Subcutaneous adipose tissue (tissue), 4 donors: ENCODE results near the gene TBC1D1. TPM values are rescaled to one million over a fixed set of nuclear protein-coding genes. Genes with fewer than 3 reads are reported as not detected.

Source experiments
- total RNA-seq, 4 donors: library from RNA; depleted of rRNA; stranded (reverse); fragments of >200 nt; gene quantifications; one replicate each; pipeline ENCODE4 v1.1.0, GENCODE V29; 2016
- TF ChIP-seq, protein P1 (sequence below): fragments of 450-650 bp; IDR thresholded peaks from one replicate; pipeline ENCODE4 v1.5.1; 2016; ENCODE audit warnings: low read depth, mild to moderate bottlenecking, control low read depth, antibody characterized with exemption, moderate library complexity

TBC1D1 gene
- total RNA-seq, 4 donors from 2014 or later = 60.3 to 123 (median 87.6) TPM

GRCh38 chr4:38046727-38047489, 156.0 kb downstream of the TBC1D1 start:
- TF ChIP-seq, protein P1, sequence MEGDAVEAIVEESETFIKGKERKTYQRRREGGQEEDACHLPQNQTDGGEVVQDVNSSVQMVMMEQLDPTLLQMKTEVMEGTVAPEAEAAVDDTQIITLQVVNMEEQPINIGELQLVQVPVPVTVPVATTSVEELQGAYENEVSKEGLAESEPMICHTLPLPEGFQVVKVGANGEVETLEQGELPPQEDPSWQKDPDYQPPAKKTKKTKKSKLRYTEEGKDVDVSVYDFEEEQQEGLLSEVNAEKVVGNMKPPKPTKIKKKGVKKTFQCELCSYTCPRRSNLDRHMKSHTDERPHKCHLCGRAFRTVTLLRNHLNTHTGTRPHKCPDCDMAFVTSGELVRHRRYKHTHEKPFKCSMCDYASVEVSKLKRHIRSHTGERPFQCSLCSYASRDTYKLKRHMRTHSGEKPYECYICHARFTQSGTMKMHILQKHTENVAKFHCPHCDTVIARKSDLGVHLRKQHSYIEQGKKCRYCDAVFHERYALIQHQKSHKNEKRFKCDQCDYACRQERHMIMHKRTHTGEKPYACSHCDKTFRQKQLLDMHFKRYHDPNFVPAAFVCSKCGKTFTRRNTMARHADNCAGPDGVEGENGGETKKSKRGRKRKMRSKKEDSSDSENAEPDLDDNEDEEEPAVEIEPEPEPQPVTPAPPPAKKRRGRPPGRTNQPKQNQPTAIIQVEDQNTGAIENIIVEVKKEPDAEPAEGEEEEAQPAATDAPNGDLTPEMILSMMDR = no peak

GRCh38 chr4:38049545-38050170, 158.8 kb downstream of the TBC1D1 start:
- TF ChIP-seq, protein P1 = no peak

- TF ChIP-seq, protein P1 = no peak
Observed at GRCh38 chr4:38050560-38051350, 159.9 kb downstream of the TBC1D1 start.

GRCh38 chr4:38055566-38055965, 164.7 kb downstream of the TBC1D1 start:
- TF ChIP-seq, protein P1 = no peak

DNA sequence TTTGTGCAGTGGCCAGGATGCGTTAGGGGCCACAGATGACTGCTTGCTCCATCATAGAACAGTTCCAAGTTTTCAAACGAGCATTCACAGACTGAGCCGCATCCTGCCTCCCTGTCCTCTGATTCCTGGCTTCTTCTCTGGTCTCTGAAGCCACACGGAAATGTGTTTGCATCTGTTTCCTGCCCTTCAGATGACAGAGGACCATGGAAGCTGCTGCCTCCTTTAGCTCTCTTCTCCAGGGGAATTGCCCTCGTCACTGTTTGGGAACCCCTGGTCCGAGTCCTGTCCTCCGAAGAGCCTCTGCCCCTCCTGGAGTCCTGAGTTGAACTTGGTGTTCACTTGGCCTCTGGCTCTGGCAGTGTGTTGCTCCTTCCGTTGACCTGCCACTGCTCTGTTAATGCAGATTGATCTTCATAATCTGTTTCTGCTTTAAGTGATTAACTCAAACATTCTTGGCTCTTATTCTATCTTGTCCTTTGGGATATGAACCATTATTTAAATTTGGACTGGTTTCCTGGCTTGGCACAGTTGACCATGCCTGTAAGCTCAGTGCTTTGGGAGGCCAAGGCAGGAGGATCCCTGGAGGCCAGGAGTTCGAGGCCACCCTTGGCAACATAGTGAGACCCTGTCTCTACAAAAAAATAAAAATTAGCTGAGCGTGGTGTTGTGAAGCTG, 165.3 kb downstream of the TBC1D1 start:
- TF ChIP-seq, protein P1 = no peak

- TF ChIP-seq, protein P1 = no peak
Observed at GRCh38 chr4:38058151-38058550, 167.3 kb downstream of the TBC1D1 start.
